K562 (cell line): ENCODE results near the gene FMC1. TPM values are rescaled to one million over a fixed set of nuclear protein-coding genes. Genes with fewer than 3 reads are reported as not detected.

ENCODE experiments used
- ATAC-seq: fragments of 200-7000 bp; cut with Tn5 transposase; 3 replicates; pipeline ENCODE4 v1.9.1; 2020; ENCODE audit warnings: moderate library complexity
- BruUV-seq: library from RNA; stranded (reverse); fragments of 400-500 nt; replicated peaks from 2 replicates; lab custom pipeline; 2021; lab: Mats Ljungman, UMichigan
- CTCF ChIA-PET: fragments of 300-600 bp; formaldehyde crosslinking; extraction: SDS; loops from one replicate; lab custom pipeline; 2021; ENCODE audit warnings: low intra/inter-chr PET ratio; lab: Yijun Ruan, JAX
- POLR2A ChIA-PET: fragments of 300-600, 350-650 bp; sonication (Branson Sonifier 250); formaldehyde crosslinking; extraction: SDS; loops from one replicate; lab custom pipeline; 2021; ENCODE audit warnings: antibody characterized with exemption, inconsistent platforms; lab: Yijun Ruan, JAX
- DNase-seq, 4 experiments: peaks; one replicate each; pipeline versions ENCODE4 v3.0.0 to v3.0.0-alpha.2; 2011 to 2018; ENCODE audit warnings: low spot score in 3 of 4, mixed read lengths in 3 of 4; ENCODE audit errors: extremely low read depth in 1 of 4
- FAIRE-seq: peaks from 2 replicates; lab custom pipeline; 2011; peaks lifted over from hg19 to GRCh38; lab: Jason Lieb, UNC
- H2AFZ ChIP-seq: 2 replicates; pipeline ENCODE4 v1.6.0; 2011; ENCODE audit warnings: low read depth, low read length, control low read depth, inconsistent platforms
- H3K27ac ChIP-seq: fragments of 200-600 bp; 3 replicates; pipeline ENCODE4 v1.8.0; 2011; ENCODE audit warnings: low read depth, mild to moderate bottlenecking, control low read depth, inconsistent platforms, low read length, moderate library complexity, mixed read lengths; ENCODE audit errors: extremely low read depth
- H3K27me3 ChIP-seq, 2 experiments: fragments of 300-600 bp in 1 of 2; 2 replicates in 1 of 2; 3 replicates in 1 of 2; pipeline versions ENCODE4 v1.6.0 to v1.8.0; 2011; ENCODE audit warnings: inconsistent platforms in 2 of 2, low read length in 2 of 2, mild to moderate bottlenecking in 1 of 2, mixed read lengths in 1 of 2, moderate library complexity in 1 of 2; ENCODE audit not compliant: control insufficient read depth in 2 of 2, insufficient read depth in 2 of 2
- H3K36me3 ChIP-seq: fragments of 300-600 bp; 3 replicates; pipeline ENCODE4 v1.8.0; 2011; ENCODE audit warnings: mild to moderate bottlenecking, low read length, inconsistent platforms; ENCODE audit not compliant: control insufficient read depth, insufficient read depth
- H3K4me1 ChIP-seq, 2 experiments: fragments of 200-600 bp in 1 of 2; replicated peaks in 1 of 2; 2 replicates in 1 of 2; 3 replicates in 1 of 2; pipeline versions ENCODE4 v1.5.1 to v1.8.0; 2011; ENCODE audit warnings: inconsistent platforms in 2 of 2, low read length in 2 of 2, mild to moderate bottlenecking in 1 of 2, mixed read lengths in 1 of 2, moderate library complexity in 1 of 2; ENCODE audit not compliant: control insufficient read depth in 2 of 2, insufficient read depth in 2 of 2
- H3K4me2 ChIP-seq: 2 replicates; pipeline ENCODE4 v1.6.1; 2011; ENCODE audit warnings: low read length, control low read depth, inconsistent platforms, mixed read lengths; ENCODE audit not compliant: insufficient read depth
- H3K4me3 ChIP-seq: fragments of 200-600 bp; sonication (generic), shearing (Covaris generic); 2 replicates; pipeline ENCODE4 v1.5.1; 2016; ENCODE audit warnings: control low read depth, inconsistent platforms
- H3K79me2 ChIP-seq: fragments of 200-600 bp; 3 replicates; pipeline ENCODE4 v1.8.0; 2011; ENCODE audit warnings: low read length, inconsistent platforms; ENCODE audit not compliant: control insufficient read depth, insufficient read depth
- H3K9ac ChIP-seq, 2 experiments: 2 replicates each; pipeline versions ENCODE4 v1.6.0 to v1.6.1; 2011; ENCODE audit warnings: low read depth in 2 of 2, low read length in 2 of 2, control low read depth in 1 of 2, inconsistent platforms in 1 of 2, mild to moderate bottlenecking in 1 of 2, mixed read lengths in 1 of 2; ENCODE audit not compliant: insufficient read depth in 1 of 2
- H3K9me1 ChIP-seq: one replicate; pipeline ENCODE4 v1.6.0; 2011; ENCODE audit warnings: inconsistent platforms, mild to moderate bottlenecking, low read length, moderate library complexity; ENCODE audit not compliant: control insufficient read depth, insufficient read depth
- H3K9me3 ChIP-seq: replicated peaks from 2 replicates; pipeline ENCODE4 v1.5.1; 2011; ENCODE audit warnings: low read depth, low read length, inconsistent platforms; ENCODE audit not compliant: control insufficient read depth, insufficient read depth
- H4K20me1 ChIP-seq: replicated peaks from 2 replicates; pipeline ENCODE4 v1.6.1; 2011; ENCODE audit warnings: low read length, inconsistent platforms, mixed read lengths; ENCODE audit not compliant: control insufficient read depth, insufficient read depth
- DACH1 ChIP-seq: fragments of 450-650 bp; IDR thresholded peaks from 2 replicates; pipeline ENCODE4 v1.6.1; 2018; ENCODE audit not compliant: partially characterized antibody
- HOXB6 ChIP-seq: fragments of 250-450 bp; sonication (Bioruptor Pico); IDR thresholded peaks from 2 replicates; pipeline ENCODE4 v1.5.1; 2022; ENCODE audit warnings: mild to moderate bottlenecking, borderline replicate concordance
- KDM1A ChIP-seq, 2 experiments: fragments of 450-650 bp; IDR thresholded peaks; 2 replicates each; pipeline ENCODE4 v1.6.1; 2016; ENCODE audit warnings: mild to moderate bottlenecking in 2 of 2
- NFATC3 ChIP-seq: fragments of 450-650 bp; IDR thresholded peaks from 2 replicates; pipeline ENCODE4 v1.6.1; 2017; ENCODE audit warnings: mild to moderate bottlenecking
- POLR3G ChIP-seq: IDR thresholded peaks from 2 replicates; pipeline ENCODE4 v1.6.1; 2011; ENCODE audit not compliant: insufficient read length, insufficient replicate concordance; ENCODE audit errors: extremely low read depth
- PREB ChIP-seq: sonication (generic); formaldehyde crosslinking; IDR thresholded peaks from 2 replicates; pipeline ENCODE4 v1.8.1; 2023; ENCODE audit warnings: mild to moderate bottlenecking, missing genetic modification reagents
- ZC3H4 ChIP-seq: sonication (generic); formaldehyde crosslinking; IDR thresholded peaks from 2 replicates; pipeline ENCODE4 v1.9.0; 2021; ENCODE audit warnings: missing genetic modification reagents, borderline replicate concordance
- ZNF143 ChIP-seq: sonication (generic); formaldehyde crosslinking; IDR thresholded peaks from 2 replicates; pipeline ENCODE4 v1.9.0; 2022; ENCODE audit warnings: mild to moderate bottlenecking, missing genetic modification reagents
- ZNF316 ChIP-seq: fragments of 450-650 bp; IDR thresholded peaks from 2 replicates; pipeline ENCODE4 v1.6.1; 2016
- ZNF766 ChIP-seq: fragments of 200-800 bp; sonication (Bioruptor generic); conservative IDR thresholded peaks from 2 replicates; pipeline ENCODE4 v1.6.1; 2016; ENCODE audit warnings: missing genetic modification characterization, missing compliant biosample characterization
- WGBS: fragments of 100-300 bp; shearing (Covaris generic); methylation state at CpG from one replicate; pipeline ENCODE4 v1.1.6; 2016; ENCODE audit warnings: low coverage, mixed read lengths; ENCODE audit not compliant: insufficient coverage; ENCODE audit errors: missing lambda C conversion rate; 5-methylcytosine and 5-hydroxymethylcytosine counted together
- in situ Hi-C: fragments of 300-500 bp; cut with MboI; formaldehyde crosslinking; loops from 4 replicates; pipeline ENCODE4 v1.15.0; 2018; ENCODE audit warnings: inconsistent platforms, mixed read lengths
- intact Hi-C: fragments of 100-400 bp; cut with micrococcal nuclease; formaldehyde crosslinking; loops from 2 replicates; pipeline ENCODE4 v1.14.2; 2022
- polyA plus RNA-seq, 8 experiments: library from polyadenylated mRNA; depleted of rRNA in 4 of 8; stranded (reverse) in 5 of 8; unstranded in 3 of 8; fragments of >200 nt; fragmentation: Nextera tagmentation in 2 of 8; fragmentation: Illumina TruSeq in 1 of 8; extraction: Ambion mirVana in 2 of 8; extraction: Trizol in 1 of 8; gene quantifications; 2 replicates each; pipeline versions ENCODE4 v1.2.1 to v1.2.3, GENCODE V29; 2011 to 2014; ENCODE audit warnings: inconsistent platforms in 1 of 8, missing spikeins in 1 of 8
- total RNA-seq, 7 experiments: library from RNA; depleted of rRNA in 6 of 7; stranded (reverse); fragments of >200 nt in 6 of 7; fragmentation: Illumina TruSeq in 2 of 7; extraction: Trizol in 2 of 7; gene quantifications; 2 replicates each; pipeline versions ENCODE4 v1.2.1 to v1.2.3, GENCODE V29; 2011 to 2021; ENCODE audit warnings: low replicate concordance in 1 of 7

The FMC1 gene
- total and polyA plus RNA-seq, 9 of the 15 experiments (the other 6 are each of a cell fraction or from before 2014, with no cell fraction given): 14.0 to 116 (median 29.0) TPM

- TF ChIP-seq NFATC3 (0 out of 2 replicates have a peak, but pooled peaks have one; percentile 7), HOXB6 (CRISPR knock-in tag) (no peak), ZC3H4 (CRISPR knock-in tag) (peak; percentile 94; the same call in 1 of the 2 replicates), ZNF316 (no peak; the same call in 1 of the 2 replicates), POLR3G (no peak), KDM1A (IDR thresholded peaks at IDR 0.05) (no peak), PREB (CRISPR knock-in tag) (peak; percentile 92), ZNF143 (CRISPR knock-in tag) (0 out of 2 replicates have a peak, but pooled peaks have one; percentile 33), ZNF766 (CRISPR knock-in tag) (0 out of 2 replicates have a peak, but pooled peaks have one; percentile 13), DACH1 (peak; percentile 62)
- TF ChIP-seq, all 486 proteins: peak for 236
These were observed at the start of gene FMC1 (continued) for GRCh38 chr7:139341058-139341775.

- Histone ChIP-seq H3K4me2 (no peak overlapping the region), H3K9me3 (no peaks in the 10 kb centered on the region), H3K36me3 (peaks cover 33% of the 10 kb centered on the region; the same call in 2 of the 3 replicates), H4K20me1 (no peaks in the 10 kb centered on the region), H3K79me2 (no peaks in the 10 kb centered on the region), H3K9me1 (no peaks in the 10 kb centered on the region), H3K9ac (no peak overlapping the region), H3K27ac (no peak overlapping the region), H2AFZ (no peak overlapping the region), H3K4me1 (no peaks in the 10 kb centered on the region), H3K27me3 (no peaks in the 10 kb centered on the region), H3K4me3 (no peak overlapping the region)
- WGBS: 80% methylated on average over 7 of the region's 7 CpGs
- BruUV-seq: no TSS peak
- FAIRE-seq (no peak), DNase-seq (no peak), ATAC-seq (no peak; the same call in 2 of the 3 replicates)
- intact Hi-C loops (no loop called here), in situ Hi-C loops (no loop called here)
- CTCF ChIA-PET: no interaction called here
- POLR2A ChIA-PET: interaction anchor here (1.4 to 3.5 kb wide), 3 partner anchors 9 to 13 kb away, joined by 4 to 20 read pairs (median 11); no protein-coding TSS in a partner anchor
These were observed 48.3 kb upstream of the FMC1 start for GRCh38 chr7:139292821-139293220.
